Stimulated activated CD4-positive, alpha-beta T cell treated with anti-CD3 and anti-CD28 coated beads, Interleukin-4, amount 100 ng/mL, for 24 hours (primary cell): ENCODE results near the gene ENDOV.
"Not testable (repeated sequence)": the region's sequence is repeated elsewhere in the genome, so short reads cannot be mapped to it uniquely, and the experiment has no call there.

Experiments
- DNase-seq: peaks from one replicate; pipeline ENCODE4 v3.0.0-alpha.2; 2020

Gene ENDOV

GRCh38 chr17:80388601-80389000 lies 26.4 kb upstream of the ENDOV start:
- DNase-seq = no peak

GRCh38 chr17:80389011-80389995 lies 25.7 kb upstream of the ENDOV start:
- DNase-seq = no peak

GRCh38 chr17:80393241-80393890 lies 21.6 kb upstream of the ENDOV start:
- no peak for DNase-seq

GRCh38 chr17:80393961-80394360 lies 21.0 kb upstream of the ENDOV start:
- no peak for DNase-seq

- no peak for DNase-seq
Measured at GRCh38 chr17:80394629-80395216, 20.2 kb upstream of the ENDOV start.

- DNase-seq = no peak
Measured at GRCh38 chr17:80395402-80396151, 19.4 kb upstream of the ENDOV start.

GRCh38 chr17:80396157-80397033 lies 18.6 kb upstream of the ENDOV start:
- no peak for DNase-seq

- no peak for DNase-seq
Measured at GRCh38 chr17:80397034-80397387, 18.0 kb upstream of the ENDOV start.

GRCh38 chr17:80397686-80398085 lies 17.3 kb upstream of the ENDOV start:
- no peak for DNase-seq

- DNase-seq = not testable (repeated sequence)
Measured at GRCh38 chr17:80401086-80401485, 13.9 kb upstream of the ENDOV start.

- not testable (repeated sequence) for DNase-seq
Measured at GRCh38 chr17:80402102-80402501, 12.9 kb upstream of the ENDOV start.

GRCh38 chr17:80402959-80403358 lies 12.0 kb upstream of the ENDOV start:
- no peak for DNase-seq

- DNase-seq = no peak
Measured at GRCh38 chr17:80406146-80406545, 8.8 kb upstream of the ENDOV start.

- DNase-seq = not testable (repeated sequence)
Measured at GRCh38 chr17:80407917-80408316, 7.0 kb upstream of the ENDOV start.

GRCh38 chr17:80408872-80409271 lies 6.1 kb upstream of the ENDOV start:
- DNase-seq = no peak

- no peak for DNase-seq
Measured at GRCh38 chr17:80409626-80410025, 5.3 kb upstream of the ENDOV start.

- not testable (repeated sequence) for DNase-seq
Measured at GRCh38 chr17:80410441-80411087, 4.4 kb upstream of the ENDOV start.

- no peak for DNase-seq
Measured at GRCh38 chr17:80413771-80414507, 1.0 kb upstream of the ENDOV start.

- no peak for DNase-seq
Measured at GRCh38 chr17:80414508-80414802, 512 bp upstream of the ENDOV start.

GRCh38 chr17:80415626-80416137 lies 715 bp downstream of the ENDOV start:
- DNase-seq = no peak
